ENCODE results near the gene CCDC7. TPM values are rescaled to one million over a fixed set of nuclear protein-coding genes. Genes with fewer than 3 reads are reported as not detected.
"Not testable (repeated sequence)": the region's sequence is repeated elsewhere in the genome, so short reads cannot be mapped to it uniquely, and the experiment has no call there.

Gene CCDC7
- total RNA-seq, 1 donor from 2014 or later = 20.8 TPM

DNA sequence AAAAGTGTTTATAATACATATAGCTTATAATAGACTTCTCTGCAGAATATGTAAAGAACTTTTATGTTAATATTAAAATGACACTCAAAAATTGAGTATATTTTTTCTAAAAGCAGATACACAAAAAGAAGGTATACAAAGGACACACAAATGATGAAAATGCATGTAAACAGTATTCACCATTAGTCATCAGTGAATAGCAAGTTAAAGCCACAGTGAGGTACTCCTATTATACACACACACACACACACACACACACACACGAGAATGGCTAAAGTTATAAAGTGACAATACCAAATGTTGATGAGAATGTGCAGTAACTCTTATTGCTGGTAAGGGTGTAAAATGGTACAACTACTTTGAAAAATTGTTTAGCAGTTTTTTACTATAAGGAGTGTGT lies 419.2 kb downstream of the CCDC7 start:
- DNase-seq (ENCODE audit: low spot score) = no peak

DNA sequence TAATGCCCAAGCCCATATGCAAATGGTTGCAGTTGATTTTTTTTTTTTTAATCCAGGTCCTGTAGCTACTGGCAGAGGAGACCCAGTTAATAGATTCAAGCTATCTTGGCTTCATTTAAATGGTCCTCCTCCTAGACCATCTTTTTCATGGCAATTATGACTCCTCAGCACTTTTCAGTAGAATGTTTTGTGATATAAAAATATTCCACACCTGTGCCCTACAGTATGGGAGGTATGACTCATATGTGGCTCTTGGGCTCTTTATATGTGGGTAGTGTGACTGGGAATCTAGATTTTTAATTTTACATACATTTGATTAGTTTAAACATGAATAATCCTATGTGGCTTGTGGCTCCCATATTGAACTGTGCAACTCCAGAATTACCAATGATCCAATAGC lies 432.0 kb downstream of the CCDC7 start:
- DNase-seq (ENCODE audit: low spot score) = no peak

DNA sequence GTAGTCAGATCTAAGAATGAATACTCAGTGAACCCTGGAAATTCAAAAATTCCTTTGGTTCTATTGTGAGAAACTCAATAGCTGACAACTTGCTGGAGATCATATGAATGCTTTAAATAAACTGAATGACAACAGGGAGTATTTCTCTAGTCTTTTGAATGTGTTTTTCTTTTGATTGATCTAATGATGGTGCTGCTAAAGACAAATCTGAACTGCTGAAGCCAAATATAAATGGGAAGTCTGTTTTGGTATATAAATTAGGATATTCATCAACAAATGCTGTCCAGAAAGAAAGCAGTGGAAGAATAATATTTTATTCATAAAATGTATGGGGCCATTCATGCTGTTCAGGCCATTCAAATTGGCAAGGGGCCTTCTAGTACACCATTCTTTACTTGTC lies 432.7 kb downstream of the CCDC7 start:
- no peak for DNase-seq (ENCODE audit: low spot score)

DNA sequence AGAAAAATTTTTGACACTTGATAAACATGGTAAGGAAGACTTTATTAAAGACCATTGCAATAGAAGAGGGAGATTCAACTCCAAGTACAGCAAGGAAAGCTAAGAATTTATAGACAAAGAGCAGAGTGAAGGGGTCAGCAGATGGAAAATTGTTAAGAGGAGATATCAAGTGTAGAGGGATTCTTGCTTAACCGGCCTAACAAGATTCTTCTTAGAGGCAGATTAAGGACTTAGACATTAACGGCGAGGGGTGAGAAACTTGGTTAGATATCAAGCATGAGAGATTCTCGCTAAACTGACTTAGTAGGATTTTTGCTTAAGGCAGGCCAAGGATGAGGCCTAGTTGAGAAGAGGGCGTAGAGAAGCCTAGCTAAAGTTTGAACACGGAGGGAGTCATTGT lies 436.1 kb downstream of the CCDC7 start:
- DNase-seq (ENCODE audit: low spot score) = no peak

DNA sequence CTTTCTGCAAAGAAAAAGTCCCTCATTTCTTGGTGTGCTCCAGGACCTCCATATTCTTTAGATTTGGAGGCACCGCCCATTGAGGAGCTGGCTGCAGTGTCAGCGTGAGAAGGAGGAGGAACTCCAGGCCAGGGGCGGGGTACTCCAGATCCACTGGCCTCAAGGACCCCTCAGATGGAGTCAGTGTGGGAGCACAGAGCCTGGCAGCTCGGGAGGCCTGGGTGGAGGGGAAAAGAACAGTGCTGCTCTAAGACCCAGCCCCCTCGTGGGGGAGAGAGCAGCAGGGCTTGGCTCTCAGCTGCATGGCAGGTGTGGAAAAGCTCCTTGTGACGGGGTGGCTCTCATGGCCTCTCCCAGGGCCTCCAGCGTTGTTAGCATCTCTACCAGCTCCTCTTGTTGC lies 441.5 kb downstream of the CCDC7 start:
- no peak for DNase-seq (ENCODE audit: low spot score)

DNA sequence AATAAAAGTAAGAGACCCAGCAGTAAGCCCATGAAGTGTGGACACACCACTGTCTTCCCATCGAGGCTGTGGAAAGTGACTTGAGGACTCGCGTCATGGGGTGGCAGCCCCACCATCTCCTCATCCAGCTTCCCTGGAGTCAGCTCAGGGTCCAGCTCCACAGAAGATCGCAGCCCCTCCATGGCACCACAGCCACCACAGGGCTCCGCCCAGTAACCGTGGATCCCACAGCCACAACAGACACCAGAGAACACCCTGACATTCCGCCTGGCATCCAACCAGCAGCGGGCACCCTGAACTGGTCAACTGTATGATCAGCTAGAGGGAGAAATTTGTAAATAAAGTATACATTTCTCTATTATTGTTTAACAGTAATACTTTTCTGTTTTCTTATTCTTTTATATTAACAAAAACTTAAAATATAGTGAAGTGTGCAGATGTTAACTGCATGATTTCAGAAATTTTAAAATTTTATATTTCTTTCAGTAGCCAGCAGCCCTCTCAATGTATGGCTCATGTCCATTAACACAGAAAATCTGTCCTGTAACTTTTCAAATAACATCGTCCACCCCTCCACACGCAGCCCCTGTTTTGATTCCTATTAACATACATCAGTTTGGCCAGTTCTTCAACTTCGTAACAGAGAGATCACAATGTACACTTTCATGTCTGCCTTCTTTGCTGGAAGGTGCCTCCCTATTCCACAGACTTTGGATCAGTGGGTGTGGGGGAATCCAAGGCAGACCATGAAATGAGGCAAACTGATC lies 442.4 kb downstream of the CCDC7 start:
- no peak for DNase-seq (ENCODE audit: low spot score)

DNA sequence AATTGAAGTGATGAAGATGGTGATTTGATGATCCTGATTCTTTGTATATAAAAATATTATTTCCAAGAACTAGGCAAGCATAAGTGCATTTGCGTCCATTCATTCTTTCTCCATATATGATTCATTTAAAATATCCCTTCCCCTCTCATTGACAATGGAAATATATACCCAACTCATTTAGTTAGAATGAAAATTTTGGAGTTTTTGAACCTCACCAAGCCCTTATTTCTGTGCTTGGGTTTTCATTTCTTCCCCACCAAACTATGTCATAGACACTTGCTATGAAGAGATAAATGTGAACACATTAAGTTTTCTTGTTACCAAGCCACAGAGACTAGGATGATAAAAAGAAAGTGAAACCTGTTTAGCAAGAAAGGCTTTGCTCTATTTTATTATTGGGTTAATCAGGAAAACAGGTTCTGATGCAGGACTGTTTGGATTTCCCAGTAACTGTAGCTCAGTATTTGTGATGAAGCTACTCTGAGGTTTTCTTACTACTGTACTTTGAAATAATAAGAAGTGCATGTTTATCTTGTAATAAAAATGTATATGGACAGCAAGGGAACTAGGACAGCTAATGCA lies 443.8 kb downstream of the CCDC7 start:
- no peak for DNase-seq (ENCODE audit: low spot score)

DNA sequence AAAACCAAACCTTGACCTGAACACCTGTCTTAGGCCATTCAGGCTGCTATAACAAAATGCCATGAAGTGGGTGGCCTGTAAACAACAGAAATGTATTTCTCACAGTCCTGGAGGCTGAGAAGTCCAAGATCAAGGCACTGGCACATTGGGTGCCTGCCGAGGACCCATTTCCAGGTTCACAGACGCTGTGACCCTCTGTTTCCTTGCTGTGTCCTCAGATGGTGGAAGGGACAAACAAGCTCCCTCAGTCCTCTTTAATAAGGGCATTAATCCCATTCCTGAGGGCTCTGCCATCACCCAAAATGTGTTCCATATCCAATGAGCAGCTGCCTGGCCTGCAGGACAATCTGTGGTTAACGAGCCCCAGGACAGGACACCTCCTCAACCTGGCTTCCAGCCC lies 444.5 kb downstream of the CCDC7 start:
- DNase-seq (ENCODE audit: low spot score) = no peak

DNA sequence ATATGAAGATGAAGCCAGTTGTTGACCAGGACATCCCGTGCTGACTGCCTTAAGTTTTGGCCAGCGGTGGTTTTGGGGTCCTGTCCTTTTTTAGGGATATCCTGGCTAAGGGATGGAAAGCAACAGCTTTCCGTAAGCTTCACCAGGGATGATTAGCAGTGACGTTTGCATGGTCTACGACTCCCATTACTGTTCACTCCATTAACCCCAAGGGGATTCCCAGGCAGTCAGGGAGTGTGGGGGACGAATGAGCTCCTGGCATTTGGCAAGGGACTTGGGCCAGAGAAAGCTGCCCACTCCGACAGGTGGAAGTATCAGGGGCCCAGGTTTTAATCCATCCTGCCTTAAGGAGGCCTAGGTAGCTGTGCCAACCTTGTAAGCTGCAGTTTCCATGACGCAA lies 445.3 kb downstream of the CCDC7 start:
- DNase-seq (ENCODE audit: low spot score) = no peak

DNA sequence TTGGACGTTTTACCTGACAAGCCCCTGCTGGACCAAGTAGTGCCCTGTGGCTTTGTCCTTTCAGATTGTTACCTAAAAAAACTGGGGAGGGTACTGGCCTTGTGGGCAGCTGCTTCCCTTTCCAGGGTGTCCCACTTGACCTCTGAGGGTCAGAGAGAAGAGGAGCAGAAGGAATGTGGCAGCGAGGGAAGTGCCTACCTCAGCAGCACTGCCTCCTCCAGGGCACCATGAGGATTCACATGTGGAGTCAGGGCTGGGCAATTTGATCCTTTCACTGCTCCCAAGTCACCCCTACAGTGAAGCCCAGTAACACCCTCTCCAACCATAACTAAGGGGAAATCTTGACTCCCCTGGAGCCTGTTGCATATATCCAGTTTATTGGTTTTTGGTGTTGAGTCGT lies 447.5 kb downstream of the CCDC7 start:
- no peak for DNase-seq (ENCODE audit: low spot score)

DNA sequence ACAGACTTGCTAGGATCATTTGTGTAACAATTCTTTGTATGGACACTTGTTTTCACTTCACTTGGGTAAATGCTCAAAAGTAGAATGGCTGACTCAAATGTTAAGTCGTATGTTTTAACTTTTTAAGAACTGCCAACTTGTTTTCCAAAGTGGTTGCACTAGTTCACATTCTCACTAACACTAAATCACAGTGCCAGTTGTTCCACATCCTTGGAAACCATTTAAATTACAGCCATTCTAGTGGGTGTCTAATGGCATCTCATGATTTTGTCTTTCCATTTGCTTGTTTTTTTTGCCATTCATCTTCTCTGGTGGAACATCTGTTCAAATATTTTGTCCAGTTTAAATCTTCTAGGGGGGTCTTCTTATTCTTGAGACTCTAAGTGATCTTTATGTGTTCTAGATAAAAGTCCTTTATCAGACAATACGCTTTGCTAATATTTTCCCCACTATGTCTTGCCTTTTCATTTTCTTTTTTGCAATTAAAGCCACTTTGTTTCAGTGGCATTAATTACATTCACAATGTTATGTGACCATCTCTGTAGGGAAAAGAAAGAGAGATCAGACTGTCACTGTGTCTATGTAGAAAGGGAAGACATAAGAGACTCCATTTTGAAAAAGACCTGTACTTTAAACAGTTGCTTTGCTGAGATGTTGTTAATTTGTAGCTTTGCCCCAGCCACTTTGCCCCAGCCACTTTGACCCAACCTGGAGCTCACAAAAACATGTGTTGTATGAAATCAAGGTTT lies 448.1 kb downstream of the CCDC7 start:
- DNase-seq (ENCODE audit: low spot score) = no peak

DNA sequence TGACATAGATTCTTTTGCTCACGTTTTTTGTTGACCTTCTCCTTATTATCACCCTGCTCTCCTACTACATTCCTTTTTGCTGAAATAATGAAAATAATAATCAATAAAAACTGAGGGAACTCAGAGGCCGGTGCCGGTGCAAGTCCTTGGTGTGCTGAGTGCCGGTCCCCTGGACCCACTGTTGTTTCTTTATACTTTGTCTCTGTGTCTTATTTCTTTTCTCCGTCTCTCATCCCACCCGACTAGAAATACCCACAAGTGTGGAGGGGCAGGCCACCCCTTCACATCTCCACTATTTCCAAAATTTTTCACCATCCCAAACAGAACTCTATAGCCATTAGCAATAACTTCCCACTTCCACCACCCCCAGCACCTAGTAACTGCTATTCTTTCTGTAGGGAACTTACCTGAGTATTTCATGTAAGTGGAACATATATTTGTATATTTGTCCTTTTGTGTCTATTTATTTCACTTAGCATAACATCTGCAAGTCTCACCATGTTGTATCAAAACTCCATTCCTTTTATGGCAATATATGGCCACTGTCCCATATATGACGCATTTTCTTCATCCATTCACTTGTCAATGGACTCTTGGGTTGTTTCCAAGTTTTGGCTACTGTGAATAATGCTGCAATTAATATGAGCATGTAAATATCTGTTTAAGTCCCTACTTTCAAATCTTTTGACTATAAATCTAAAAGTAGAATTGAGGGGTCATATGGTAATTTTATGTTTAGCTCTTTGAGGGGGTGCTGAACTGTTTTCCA lies 449.4 kb downstream of the CCDC7 start:
- DNase-seq (ENCODE audit: low spot score) = not testable (repeated sequence)

DNA sequence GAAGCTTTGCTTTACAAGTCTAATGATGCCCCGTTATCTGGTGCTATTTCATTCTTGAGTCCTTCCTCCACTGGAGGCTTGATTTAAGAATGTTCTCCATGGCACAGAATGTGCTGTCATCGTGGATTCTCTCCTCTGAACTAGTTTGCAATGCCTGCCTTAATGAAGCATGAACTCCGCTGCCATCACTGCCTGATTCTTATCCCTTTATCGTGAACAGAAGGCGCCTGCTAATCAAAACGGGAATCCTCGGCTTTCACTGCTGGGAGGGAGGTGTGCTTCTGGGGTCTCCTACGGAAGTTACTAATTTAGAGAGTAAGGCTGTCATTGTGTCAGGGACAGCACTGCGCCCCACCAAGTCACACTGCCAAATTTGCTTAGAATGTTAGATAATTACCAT lies 455.9 kb downstream of the CCDC7 start:
- DNase-seq (ENCODE audit: low spot score) = no peak

DNA sequence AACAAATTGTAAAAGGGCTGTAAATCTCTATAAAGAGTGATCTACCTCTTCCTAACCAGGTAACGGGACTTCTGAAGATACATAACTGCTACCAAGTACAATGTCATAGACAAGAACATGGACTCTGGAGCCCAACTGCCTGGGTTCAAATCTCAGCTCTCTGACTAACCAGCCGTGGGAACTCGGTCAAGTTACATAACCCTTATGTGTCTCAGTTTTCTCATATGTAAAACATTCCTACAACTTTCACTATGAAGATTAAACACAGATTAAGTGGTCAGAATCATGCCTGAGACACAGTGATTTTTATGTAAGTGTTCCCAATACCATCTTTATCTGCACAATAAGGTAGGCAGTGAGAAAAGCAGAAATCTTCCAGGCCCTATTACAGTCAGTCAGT lies 459.5 kb downstream of the CCDC7 start:
- no peak for DNase-seq (ENCODE audit: low spot score)

DNA sequence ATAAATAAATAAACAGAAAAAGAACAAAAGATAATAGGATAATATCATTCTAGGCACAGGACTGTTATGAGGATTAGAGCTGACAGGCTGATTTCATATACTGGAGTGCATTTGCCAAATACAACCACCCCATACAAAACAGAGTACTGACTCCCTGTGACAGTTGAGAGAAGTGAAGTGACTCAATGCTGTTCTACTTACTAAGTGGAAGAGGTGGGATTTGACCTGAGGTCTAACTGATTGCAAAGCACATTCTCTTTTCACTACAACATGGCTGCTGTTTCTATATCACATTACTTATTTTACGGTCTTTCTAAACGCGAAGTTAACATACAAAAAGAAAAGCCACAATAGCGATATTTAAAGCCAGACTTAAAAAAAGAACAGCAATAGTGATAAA lies 460.7 kb downstream of the CCDC7 start:
- no peak for DNase-seq (ENCODE audit: low spot score)

DNA sequence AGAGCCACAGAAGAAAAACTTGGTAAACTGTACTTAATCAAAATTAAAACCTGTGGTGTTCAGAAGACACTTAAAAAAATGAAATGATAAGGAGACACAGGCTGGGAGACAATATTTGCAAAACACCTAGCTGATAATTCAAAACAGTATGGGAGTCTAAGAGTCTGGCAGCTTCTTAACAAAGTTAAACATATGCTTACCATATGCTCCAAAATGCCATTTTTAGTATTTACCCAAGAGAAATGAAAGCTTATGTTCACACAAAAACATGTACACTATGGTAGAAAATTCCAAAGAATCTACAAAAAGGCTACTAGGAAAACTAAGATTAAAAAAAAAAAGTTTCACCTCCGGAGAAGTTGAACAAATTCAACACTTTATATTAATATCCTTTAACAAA lies 463.5 kb downstream of the CCDC7 start:
- no peak for DNase-seq (ENCODE audit: low spot score)

DNA sequence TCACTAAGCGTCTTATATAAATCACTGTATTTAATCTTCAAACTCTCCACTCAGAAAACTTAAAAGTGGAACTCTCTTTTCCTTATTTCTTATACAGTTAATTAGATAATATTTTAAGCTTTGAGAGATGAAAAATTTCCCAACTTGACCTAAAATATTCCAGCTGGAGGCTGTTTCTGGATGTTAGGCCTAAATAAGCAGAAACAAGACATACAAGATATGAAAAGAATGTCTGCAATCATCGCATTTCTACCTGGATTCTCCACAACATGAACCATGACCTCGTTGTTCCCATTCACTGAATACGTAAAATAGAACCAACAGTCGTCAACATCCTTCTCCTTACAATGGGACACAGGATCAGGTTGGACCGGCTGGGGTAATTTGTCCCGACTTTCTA lies 464.0 kb downstream of the CCDC7 start:
- DNase-seq (ENCODE audit: low spot score) = not testable (repeated sequence)

DNA sequence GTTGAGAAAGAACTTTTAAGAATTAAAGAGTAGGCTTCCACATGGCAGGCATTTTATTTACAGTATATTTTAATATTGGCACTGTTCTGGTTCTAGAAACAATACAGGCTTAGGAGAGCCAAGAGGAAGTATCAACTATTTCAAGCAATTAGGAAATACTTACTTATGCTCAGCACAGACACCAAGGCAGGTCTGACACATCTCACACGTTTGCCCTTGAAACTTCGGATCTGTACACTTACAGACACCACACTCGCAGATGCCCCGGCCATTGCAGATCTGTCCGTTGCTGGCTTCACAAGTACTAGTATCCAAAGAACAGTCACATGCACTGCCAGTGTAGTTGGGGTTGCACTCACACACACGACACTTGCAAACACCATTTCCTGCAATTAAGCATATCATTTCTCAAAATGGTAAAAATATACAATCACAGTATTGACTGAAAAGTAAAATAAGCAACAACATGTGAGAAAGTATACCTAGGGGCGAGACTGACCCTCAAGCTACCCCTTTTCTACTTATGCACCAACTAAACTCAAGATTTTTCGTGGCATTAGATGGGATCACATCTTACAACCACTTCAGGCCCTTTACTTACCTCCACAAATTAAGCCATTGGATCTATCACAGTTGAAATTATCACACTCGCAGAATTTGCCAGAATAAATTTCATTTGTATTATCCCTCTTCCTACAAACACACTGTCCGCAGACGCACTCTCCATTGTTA lies 465.5 kb downstream of the CCDC7 start:
- DNase-seq (ENCODE audit: low spot score) = no peak

DNA sequence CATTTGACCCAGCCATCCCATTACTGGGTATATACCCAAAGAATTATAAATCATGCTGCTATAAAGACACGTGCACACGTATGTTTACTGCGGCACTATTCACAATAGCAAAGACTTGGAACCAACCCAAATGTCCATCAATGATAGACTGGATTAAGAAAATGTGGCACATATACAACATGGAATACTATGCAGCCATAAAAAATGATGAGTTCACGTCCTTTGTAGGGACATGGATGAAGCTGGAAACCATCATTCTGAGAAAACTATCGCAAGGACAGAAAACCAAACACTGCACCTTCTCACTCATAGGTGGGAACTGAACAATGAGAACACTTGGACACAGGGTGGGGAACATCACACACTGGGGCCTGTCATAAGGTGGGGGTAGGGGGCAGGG lies 471.9 kb downstream of the CCDC7 start:
- DNase-seq (ENCODE audit: low spot score) = not testable (repeated sequence)

DNA sequence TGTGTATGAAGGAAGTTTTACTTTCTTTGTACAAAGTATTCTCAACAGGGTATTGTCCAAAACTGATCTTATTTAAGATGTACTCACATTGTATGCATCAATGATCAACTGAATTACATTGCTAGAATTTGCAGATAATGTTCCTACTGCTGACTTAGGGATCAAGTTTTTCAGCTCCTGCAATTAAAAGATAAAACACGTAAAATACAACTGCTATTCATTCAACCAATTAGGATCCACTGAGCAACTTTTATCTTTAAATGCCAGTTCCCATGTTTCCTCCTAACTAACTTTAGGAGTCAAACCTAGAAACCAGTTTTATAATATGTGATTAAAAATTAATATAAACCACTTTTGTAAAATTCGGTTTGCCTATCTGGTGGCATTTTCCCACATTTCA lies 476.2 kb downstream of the CCDC7 start:
- no peak for DNase-seq (ENCODE audit: low spot score)

DNA sequence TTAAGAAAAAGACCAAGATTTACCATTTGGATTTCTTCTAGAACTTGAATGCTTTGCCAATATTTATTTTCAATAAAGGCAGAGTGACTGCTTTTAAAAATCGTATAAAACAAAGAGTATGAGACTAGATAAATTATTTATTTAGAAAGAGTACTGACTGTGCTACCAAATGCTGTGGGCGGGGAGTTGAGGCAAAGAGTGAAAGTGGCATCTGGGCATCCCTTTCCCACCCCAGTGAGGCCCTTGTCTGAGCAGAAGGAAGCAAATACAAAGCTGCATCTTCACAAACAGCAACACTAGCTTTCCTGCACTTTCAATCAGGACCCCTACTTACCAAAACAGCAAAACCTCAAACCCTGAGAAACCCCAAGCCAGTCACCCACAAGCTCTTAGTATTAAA lies 477.2 kb downstream of the CCDC7 start:
- DNase-seq (ENCODE audit: low spot score) = no peak

Data from mesenteric fat pad (tissue), 1 donor.